Activated T-cell treated with anti-CD3 and anti-CD28 coated beads for 24 hours (primary cell): ENCODE results near the gene UPP2.

Experiments used
- DNase-seq: peaks from one replicate; pipeline ENCODE4 v3.0.0-alpha.2; 2020; ENCODE audit warnings: low read depth

Gene UPP2

DNA sequence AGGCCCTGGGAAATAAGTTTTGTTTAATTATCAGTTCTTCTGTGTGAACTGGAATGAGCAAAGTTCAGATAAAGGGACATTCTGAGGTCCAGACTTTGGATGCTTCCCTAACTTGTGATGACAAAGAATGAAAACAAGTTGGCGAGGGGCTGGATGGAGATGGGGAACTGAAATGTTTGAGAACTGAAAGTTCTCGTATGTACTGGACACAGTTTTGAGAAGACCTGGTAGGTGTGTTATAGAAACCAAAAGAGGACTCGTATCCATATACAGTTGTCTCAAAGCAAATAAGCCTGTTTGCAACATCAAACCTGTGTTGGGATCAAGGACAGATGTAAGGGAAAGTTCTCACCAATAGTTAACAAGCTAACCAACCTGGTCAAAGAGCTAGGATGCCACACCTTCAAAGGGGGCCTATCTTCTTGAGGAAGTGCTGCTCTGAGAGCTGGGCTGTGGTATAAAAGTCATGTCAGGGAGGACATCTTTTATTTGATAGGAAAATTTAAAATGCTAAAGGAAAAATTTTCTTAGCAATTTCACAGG lies at the start of gene UPP2:
Gene UPP2 (plus strand): TSS at position 493 of the 543 bp plus-strand sequence. CDS start 188 bp downstream, outside the sequence.
- no peak for DNase-seq

DNA sequence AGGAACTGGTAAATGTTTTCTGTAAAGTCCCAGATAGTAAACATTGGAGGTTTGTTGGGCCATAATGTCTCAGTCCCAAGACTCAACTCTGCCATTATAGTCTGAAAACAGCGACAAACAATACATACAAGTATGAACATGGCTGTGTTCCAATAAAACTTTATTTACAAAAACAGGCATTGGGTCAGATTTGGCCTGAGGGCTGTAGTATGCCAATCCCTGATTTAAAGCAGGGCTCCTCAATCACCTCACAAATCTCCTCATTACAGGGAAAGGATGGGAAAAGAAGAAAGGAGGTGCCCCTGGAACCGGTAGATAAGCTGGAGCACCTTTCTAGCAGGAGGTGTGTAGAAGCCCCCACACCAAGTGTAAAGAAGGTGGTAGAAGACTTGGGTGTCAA lies 48.9 kb upstream of the UPP2 start:
- DNase-seq = no peak

DNA sequence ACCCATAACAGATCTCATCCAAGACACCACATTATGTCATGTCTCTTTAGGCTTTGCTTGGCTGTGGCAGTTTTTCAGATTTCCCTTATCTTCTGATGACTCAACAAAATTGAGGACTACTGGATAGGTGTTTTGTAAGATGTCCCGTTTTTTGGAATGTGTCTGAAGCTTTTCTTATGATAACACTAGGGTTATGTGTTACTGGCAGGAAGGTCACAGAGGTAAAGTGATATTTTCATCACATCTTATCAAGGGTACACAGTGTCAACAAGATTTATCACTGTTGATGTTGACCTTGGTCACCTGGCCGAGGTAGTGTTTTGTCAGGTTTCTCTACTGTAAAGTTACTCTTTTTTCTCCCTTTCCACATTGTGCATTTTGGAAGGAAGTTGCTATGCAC lies 44.8 kb upstream of the UPP2 start:
- no peak for DNase-seq

DNA sequence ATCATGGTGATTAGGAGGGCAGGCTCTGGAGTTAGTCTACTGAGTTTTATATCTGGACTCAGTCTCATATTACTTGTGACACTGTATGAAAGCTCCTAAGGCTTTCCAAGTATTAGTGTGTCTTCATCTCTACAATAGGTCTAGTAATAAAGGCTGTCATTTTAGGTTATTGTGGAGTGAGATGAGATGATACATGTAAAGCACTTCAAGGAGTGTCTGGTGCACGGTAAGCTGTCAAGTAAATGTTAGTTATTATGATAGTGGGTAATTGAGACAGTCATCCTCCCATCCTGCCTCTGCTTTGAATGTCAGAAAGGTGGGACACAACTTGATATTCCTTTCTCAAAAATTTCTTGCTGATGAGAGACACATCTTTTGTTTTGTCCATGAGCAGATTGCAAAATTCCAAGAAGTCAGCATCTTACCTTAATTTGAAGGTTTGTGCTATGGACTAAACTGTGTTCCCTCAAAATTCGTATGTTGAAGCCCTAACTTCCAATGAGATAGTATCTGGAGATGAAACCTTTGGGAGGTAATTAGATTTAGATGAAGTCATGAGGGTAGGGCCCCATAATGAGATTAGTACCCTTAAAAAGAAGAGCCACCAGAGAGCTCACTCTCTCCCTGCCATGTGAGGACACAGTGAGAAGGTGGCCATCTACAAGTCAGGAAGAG lies 41.4 kb upstream of the UPP2 start:
- DNase-seq = no peak

DNA sequence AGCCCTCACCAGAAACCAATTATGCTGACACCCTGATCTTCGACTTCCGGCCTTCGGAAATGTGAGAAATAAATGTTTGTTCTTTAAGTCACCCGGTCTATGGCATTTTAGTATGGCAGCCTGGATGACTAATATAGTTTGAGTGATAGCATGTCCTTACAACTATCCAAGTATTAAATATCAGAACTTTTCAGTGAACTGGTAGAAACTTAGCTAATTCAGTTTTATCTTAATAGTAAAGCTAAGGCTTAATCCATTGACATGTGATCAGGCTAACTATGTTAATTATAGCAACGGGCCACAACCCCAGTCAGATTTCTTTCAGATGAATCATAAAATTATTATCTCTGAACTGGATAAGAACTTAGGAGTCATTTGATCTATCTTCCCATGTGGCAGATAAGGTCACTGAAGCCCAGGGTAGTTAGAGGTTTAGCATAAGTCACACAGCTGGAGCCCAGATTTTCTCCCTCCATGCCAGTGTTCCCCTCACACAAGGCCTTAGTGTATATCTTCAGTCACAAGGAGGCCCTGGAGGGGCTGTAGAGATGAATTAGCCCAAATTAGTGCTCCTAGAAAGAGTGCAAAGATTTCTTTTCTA lies 40.7 kb upstream of the UPP2 start:
- DNase-seq = no peak

DNA sequence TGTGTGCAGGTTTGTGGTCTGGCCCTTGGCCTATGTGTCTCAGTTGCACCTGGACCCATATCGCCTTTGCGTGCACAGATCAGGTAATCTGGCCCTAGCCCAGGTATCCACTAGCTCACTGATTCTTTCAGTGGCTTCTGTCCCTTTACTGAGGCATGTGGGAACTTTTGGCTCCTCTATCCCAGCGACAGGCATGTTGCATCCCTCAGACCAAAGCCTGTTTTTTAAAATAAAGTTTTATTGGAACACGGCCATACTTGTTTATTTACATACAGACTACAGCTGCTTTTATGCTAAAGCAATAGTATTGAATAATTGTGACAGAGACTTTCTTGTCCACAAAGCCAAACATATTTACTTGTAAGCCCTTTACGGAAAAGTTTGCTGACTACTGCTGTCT lies 39.9 kb upstream of the UPP2 start:
- no peak for DNase-seq

DNA sequence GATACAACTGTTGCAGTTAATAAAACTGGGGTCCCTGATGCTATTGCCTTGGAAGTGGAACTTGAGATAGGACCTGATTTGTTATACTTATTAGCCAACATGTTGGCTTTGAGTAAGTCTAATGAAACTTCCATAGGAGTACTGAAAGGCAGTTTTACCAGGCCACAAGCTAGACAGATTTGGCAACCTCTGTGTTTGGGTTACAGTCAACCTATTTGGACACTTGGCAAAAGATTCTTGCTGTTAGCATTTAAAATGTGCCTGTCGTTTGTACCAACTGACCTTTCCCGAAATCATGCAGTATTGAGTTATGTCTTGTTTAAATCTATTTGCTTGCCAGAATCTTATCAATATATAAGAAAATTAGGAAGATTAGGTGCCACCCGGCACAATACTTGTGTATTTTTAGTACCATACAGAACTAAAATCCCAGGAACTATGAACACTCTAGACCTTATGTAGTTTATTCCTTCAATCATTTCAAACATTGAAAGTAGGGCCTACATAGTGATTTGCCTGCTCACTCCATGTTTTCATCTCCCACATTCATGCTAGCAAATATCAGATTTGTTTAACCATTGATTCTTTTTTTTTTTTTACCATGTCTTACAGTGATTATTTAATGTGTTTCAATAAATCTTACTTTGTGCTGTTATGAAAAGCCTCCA lies 35.5 kb upstream of the UPP2 start:
- no peak for DNase-seq

DNA sequence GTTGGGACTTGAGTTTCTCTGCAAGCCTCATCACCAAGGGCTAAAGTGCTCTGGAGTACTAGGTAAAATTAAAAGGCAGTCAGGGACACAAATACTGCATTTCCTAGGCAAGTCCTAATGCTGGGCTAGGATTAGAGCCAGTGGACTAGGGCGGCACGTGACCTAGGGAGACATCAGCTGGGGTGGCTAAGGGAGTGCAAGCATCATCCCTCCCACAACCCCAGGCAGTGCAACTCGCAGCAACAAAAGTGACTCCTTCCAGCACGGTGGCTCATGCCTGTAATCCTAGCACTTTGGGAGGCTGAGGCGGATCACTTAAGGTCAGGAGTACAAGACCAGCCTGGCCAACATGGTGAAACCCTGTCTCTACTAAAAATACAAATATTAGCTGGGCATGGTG lies 30.7 kb upstream of the UPP2 start:
- no peak for DNase-seq

DNA sequence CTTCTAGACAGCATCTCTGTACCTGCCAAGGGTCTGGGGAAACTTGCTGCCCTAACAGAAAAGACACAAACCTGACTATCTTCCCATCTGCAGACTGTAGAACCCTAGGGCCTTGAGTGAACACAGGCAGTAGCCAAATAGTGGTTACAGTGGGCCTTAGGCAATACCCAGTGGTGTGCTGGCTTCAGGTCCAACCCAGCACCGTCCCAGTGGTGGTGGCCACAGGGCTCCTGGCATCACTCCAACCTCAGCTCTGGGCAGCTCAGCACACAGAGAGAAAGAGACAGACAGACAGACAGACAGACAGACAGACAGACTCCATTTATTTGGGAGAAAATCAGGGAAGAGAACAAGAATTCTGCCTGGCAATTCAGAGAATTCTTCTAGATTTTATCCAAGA lies 29.3 kb upstream of the UPP2 start:
- no peak for DNase-seq

DNA sequence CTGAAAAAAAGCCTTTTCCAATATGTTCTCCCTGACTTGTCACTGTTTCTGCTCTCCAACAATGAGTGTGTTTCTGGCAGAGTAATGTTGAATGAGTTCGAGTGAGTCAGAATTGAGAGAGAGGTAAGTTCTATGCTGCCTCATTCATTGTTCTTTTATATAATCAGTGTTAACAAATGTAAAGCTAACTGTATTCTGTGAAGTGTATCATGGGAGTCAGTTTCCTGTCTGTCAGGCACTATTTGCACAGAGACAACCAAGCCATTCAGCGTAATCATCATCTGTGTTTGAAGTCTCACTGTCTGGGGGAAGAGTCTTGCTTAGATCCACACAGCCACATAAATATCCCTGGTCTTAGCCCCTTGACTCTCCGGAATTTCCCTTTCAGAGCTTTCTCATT lies 22.0 kb upstream of the UPP2 start:
- no peak for DNase-seq

DNA sequence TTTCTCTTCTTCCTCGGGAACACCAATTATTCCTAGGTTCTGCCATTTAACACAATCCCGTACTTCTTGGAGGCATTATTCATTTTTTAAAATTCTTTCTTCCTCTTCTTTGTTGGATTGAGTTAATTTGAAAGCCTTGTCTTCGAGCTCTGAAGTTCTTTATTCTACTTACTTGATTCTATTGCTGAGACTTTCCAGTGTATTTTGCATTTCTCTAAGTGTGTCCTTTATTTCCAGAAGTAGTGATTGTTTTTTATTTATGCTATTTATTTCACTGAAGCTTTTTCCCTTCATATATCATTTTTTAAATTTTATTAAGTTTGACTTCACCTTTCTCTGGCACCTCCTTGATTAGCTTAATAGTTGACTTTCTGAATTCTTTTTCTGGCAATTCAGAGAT lies 13.6 kb upstream of the UPP2 start:
- DNase-seq = no peak

DNA sequence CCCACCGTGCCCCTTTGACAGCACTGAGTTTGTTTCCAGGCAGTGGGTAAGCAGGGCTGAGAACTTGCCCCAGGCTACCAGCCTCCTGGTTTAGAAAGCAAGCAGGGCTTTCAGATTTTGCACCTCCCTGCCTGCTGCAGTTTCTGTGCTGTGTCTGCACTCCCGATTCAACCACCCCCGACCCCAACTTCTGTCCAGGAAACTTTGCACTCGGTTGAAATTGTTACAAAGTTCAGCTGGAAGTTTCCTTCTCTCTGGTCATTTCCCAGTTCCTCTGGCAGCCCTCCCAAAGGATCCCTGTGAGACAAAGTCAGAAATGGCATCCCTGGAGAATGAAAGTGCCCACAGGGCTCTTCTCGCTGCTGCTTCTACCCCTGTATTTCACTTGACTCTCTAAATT lies 12.4 kb upstream of the UPP2 start:
- DNase-seq = no peak

DNA sequence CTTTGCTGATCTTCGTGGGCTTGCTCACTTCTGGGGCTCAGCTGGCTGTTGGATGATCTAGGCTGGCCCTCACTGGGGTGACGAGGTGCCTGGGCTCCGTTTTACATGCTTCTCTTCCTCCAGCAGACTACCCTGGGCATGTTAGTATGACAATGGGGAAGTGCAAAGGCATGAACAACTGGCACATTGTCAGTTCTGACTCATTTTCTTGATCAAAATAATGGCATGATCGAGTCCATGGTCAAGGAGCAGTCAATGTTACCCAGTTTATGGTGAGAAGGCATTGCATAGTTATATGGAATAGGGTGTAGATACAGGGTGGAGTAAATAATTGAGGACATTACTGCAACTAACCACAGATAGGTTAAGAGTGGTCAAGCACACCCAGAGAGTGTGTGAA lies 10.0 kb upstream of the UPP2 start:
- DNase-seq = no peak

DNA sequence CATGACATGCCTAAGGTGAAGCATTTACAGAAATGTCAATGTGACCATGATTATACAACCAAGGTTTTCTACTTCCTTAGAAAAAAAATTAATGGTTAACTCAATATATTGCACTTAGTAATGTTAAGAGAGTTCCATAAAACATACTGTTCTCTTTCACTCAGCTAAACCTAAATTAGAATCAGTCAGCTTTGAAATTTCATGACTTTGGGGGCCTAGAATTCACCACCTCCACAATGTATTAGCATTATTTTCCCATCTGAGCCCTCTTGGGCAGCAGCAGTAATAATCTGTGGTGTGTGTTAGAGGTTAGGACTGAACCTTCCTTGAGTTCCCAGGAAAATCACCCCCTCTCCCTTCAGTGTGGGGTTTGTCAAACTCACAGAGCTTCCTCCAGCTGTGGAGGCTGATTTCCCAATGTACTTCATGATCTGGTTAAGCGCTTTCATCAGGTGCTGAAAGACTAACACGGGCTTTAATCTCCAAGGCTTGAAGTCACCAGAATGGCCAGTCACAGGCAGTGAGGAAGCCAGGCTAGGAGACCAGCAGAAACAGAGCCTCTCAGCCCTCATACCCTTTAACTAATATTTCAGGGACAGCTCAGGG lies 7.1 kb upstream of the UPP2 start:
- DNase-seq = no peak

DNA sequence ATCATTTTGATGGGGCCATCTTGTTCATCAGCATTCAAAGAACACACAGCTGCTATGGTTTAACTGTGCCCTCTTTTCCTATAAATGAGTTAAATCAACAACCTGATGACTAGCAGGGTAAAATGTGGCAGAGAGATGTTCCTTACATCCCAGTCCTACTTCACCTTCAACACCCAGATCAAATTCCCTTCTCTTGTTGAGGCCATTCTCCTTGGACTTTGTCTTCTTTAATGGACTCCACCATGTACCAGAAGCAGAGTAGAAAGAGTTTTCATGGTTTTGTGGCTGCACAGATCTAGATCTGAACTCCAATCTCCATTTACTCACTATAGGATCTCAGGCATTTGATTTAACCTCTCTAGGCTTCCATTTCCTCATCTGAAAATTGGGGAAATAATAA lies 6.4 kb upstream of the UPP2 start:
- DNase-seq = no peak

DNA sequence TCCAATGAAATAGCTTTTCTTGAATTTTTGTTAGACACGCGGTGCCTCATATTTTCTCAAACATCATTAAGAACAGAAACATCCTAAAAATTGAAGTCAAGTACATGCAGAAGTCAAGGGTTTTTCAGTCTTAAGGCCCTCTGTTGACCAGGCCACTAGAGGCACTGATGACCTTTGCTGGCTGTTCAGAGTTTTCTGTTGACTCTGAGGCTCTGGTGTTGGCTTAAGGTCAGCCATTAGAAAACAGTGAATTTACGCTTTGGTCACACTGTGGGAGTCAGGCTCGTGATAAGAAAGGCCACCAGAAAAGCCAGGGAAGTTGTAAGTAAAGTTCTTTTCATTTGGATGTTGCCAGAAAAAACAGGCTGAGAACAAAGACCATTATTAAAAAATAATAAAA lies 5.8 kb upstream of the UPP2 start:
- DNase-seq = no peak

DNA sequence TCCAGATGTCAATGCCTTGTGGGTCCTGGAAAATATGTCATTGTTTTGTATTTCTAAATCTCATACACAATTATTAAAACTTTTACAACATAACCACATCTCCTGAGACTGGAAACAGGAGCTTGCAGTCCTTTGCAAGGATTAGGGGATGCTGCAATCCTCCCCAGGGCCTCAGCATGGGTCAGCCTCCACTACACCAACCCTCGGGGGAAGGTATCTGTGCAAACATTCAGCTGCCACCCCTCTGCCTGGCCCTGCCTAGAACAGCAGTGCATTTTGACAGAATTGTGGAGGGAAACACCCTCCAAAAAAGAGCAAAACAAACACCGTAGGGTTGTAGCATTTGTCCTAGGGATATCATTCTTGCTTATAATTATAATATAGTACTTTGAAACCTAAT lies 4.2 kb upstream of the UPP2 start:
- DNase-seq = no peak

DNA sequence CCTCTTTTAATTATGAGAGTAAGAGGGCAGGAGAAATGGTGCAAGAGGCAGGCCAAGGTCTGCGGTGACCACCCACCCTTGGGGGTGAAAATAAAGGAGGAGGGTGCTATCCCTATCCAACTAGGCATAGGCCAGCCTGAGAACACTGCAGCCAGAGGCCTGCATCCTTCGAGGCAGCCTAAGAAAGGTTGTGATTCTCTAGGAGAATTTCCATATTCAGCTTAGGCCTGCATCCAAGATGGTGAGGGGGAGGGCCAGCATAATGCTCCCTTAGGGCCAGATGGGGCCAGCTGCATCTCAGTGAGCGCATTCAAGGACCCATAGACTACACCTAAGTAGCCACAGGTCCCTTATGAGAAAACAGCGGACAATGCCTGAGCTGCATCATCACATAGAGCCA lies 3.5 kb upstream of the UPP2 start:
- DNase-seq = no peak

DNA sequence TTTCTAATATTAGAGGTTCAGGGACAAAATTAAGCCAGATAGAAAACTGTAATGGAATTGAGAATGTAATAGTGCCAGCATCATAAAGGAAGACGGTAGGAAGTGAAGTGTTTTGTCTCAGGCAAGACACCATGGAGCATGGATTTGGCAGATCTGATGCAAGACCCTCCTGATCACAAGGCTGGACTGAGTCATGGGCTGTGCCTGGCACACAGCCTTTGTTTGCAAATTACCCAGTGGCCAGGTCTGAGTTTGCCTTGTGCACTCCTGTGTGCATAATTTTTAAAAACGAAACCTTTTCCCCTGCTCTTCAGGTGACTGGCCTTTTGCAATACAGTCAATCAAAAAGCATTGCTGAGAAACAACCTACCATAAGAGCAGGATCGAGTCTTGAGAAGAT lies 2.0 kb upstream of the UPP2 start:
- DNase-seq = no peak

DNA sequence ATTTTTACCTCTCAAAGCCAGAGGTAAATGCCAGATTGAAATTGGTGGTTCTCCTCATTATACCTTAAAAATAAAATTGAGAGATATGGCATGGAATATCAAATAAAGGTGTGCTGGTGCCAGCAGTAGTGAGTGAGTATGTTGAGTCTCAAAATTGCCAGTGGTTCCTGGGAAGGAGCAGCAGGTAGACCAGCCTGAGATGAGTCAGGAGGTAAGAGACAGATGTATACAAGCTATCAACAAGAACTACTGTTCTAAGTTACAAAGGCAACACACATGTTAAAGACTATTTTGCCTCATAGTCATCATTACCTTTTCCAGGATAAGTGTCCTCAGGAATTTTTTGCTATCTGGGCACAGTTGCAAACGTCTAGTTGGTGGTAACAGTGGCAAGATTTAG lies 1.3 kb upstream of the UPP2 start:
- no peak for DNase-seq

DNA sequence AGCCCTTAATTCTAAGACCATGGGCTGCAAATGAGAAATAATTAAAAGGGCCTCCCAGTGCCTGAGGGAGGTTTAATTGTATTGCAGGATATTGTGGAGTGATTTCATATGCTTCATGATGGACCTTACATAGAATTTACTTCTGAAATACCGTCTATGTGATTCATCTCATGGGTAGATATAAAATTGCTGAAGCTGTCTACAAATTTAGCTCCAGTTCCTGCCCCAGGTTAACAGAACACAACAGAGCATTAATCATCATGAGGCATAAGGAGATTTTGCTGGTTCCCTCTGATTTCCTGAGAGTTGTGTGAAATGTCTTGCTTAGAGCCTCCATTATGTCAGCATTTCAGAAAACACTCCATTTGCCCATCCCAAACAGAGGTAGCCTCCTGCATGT lies 770 bp downstream of the UPP2 start:
- DNase-seq = no peak

DNA sequence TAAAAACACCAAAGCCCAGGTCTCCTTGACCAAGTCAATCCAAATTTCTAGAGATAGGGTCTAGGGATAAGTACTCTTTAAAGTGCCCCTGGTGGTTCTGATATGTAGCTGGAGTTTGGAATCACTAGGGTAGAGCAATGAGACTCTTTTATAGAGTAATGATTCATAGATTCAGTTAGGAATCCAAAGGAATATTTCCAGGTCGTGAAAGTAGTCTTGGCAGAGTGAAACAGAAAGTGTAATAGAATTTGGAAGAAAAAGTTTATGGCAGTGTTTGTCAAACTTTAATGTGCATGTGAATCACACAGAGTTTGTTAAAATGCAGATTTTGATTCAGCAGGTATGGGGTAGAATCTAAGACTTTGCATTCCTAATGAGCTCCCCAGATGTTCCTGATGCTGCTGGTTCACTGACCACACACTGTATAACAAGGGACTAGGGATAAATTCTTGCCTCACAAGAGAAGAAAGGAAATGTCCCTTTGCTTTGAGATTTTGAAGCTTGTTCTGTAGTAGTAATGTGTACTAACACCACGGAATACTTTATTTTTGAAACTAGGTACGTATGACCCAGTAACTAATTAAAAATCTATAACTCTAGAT lies 1.8 kb downstream of the UPP2 start:
- DNase-seq = no peak

DNA sequence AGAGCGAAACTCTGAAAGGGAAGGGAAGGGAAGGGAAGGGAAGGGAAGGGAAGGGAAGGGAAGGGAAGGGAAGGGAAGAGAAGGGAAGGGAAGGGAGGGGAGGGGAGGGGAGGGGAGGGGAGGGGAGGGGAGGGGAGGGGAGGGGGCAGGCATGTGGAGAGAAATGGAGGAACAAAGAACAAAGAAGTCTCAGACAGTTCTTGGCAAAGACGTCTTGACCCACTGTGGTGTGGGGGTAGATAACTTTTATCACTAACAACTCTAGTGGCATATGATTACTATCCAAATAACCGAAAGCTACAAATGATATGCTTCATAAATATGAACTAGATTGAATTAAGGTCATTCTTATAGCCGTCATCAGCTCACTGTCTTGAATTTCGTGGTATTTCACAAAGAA lies 3.2 kb downstream of the UPP2 start:
- no peak for DNase-seq
